ENCODE results near the gene GNG4. TPM values are rescaled to one million over a fixed set of nuclear protein-coding genes. Genes with fewer than 3 reads are reported as not detected.

The GNG4 gene
- total and polyA plus RNA-seq, 2 donors (not counting 3 experiments of a cell fraction or from before 2014, with no cell fraction given) = 0.10 TPM; not detected in 1

GRCh38 chr1:235516862-235517446 lies 132.6 kb downstream of the GNG4 start:
- ChIA-PET CTCF (interaction anchor here (1.5 to 4.4 kb wide), 3 partner anchors 265 to 455 kb away, joined by 8 to 41 read pairs (median 10); no protein-coding TSS in a partner anchor), POLR2A (no interaction called here)
- H3K36me3 ChIP-seq (ENCODE audit: control insufficient read depth in 2 of 2, extremely low read depth in 1 of 2, insufficient read depth in 2 of 2, low read length in 2 of 2) = no peaks in the 10 kb centered on the region
- TF ChIP-seq EZH2 (IDR thresholded peaks at IDR 0.05; ENCODE audit: borderline replicate concordance, low read depth, low read length, severe bottlenecking) = no peak
- no peak for TF ChIP-seq GATA2 (IDR thresholded peaks at IDR 0.05; ENCODE audit: insufficient read depth, insufficient read length, low read depth, low read length)
- TF ChIP-seq, protein P1, sequence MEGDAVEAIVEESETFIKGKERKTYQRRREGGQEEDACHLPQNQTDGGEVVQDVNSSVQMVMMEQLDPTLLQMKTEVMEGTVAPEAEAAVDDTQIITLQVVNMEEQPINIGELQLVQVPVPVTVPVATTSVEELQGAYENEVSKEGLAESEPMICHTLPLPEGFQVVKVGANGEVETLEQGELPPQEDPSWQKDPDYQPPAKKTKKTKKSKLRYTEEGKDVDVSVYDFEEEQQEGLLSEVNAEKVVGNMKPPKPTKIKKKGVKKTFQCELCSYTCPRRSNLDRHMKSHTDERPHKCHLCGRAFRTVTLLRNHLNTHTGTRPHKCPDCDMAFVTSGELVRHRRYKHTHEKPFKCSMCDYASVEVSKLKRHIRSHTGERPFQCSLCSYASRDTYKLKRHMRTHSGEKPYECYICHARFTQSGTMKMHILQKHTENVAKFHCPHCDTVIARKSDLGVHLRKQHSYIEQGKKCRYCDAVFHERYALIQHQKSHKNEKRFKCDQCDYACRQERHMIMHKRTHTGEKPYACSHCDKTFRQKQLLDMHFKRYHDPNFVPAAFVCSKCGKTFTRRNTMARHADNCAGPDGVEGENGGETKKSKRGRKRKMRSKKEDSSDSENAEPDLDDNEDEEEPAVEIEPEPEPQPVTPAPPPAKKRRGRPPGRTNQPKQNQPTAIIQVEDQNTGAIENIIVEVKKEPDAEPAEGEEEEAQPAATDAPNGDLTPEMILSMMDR (IDR thresholded peaks at IDR 0.05; ENCODE audit: extremely low read depth in 1 of 2, insufficient read depth in 1 of 2, low read depth in 1 of 2, low read length in 2 of 2) = no peak
- TF ChIP-seq POLR2A (IDR thresholded peaks at IDR 0.05; ENCODE audit: low read depth, low read length) = no peak
- no peak for TF ChIP-seq MAX (IDR thresholded peaks at IDR 0.05; ENCODE audit: insufficient read depth, insufficient read length)
- no peak for TF ChIP-seq MYC (IDR thresholded peaks at IDR 0.05; ENCODE audit: low read depth, low read length)
- no peak for TF ChIP-seq JUN (IDR thresholded peaks at IDR 0.05; ENCODE audit: borderline replicate concordance, insufficient read depth, insufficient read length, low read depth)
- TF ChIP-seq FOS (IDR thresholded peaks at IDR 0.05; ENCODE audit: borderline replicate concordance, insufficient read depth, low read length) = no peak
- no peak for TF ChIP-seq POLR2AphosphoS5 (IDR thresholded peaks at IDR 0.05; ENCODE audit: insufficient read depth, low read depth, low read length)
- intact Hi-C loops (cut with micrococcal nuclease) (no loop called here), dilution Hi-C loops (cut with MboI; ENCODE audit: extremely low pct_ligation_motif_present, low sequenced_read_pairs) (no loop called here)
- DNase-seq (ENCODE audit: low read depth, low spot score) (no peak), FAIRE-seq (no peak)
- H3K4me3 ChIP-seq (replicated peaks in 1 of 3; ENCODE audit: insufficient read depth in 1 of 3, low read depth in 1 of 3, low read length in 3 of 3) = no peak overlapping the region
- H3K27me3 ChIP-seq (ENCODE audit: control insufficient read depth in 2 of 2, insufficient read depth in 2 of 2, low read length in 2 of 2) = no peaks in the 10 kb centered on the region
- no peaks in the 10 kb centered on the region for H3K79me2 ChIP-seq (ENCODE audit: control insufficient read depth, insufficient read depth, low read length)
- no peak overlapping the region for H3K9ac ChIP-seq (replicated peaks; ENCODE audit: extremely low read depth, insufficient read depth, low read length)
- no peak overlapping the region for H3K4me2 ChIP-seq (ENCODE audit: insufficient read depth, low read length)
- H3K27ac ChIP-seq (ENCODE audit: insufficient read depth, low read depth, low read length) = no peak overlapping the region
- no peaks in the 10 kb centered on the region for H3K4me1 ChIP-seq (ENCODE audit: control insufficient read depth, extremely low read depth, insufficient read depth, low read length)
- no peaks in the 10 kb centered on the region for H4K20me1 ChIP-seq (replicated peaks; ENCODE audit: control insufficient read depth, extremely low read depth, insufficient read depth, low read length)
- H2AFZ ChIP-seq (ENCODE audit: low read depth, low read length) = no peak overlapping the region
- H3K9me3 ChIP-seq (replicated peaks; ENCODE audit: control insufficient read depth, insufficient read depth, low read length) = no peaks in the 10 kb centered on the region
- H3K9me1 ChIP-seq (replicated peaks; ENCODE audit: control insufficient read depth, extremely low read depth, insufficient read depth, low read length) = no peaks in the 10 kb centered on the region
- BruUV-seq (replicated peaks) = no TSS peak

Data from endothelial cell of umbilical vein (primary cell).